Stimulated activated memory B cell treated with anti-CD40 and anti-IgM and Interleukin-4, amounts not matched to agents 10 μg/mL and 1 μg/mL and 100 μg/mL, for 72 hours (primary cell): ENCODE data around the gene TMPRSS7.

ENCODE experiments used
- ATAC-seq: fragments of 150-1000 bp; cut with Tn5 transposase; 2 replicates; pipeline ENCODE4 v1.10.0; 2021
- H3K27ac Mint-ChIP-seq: one replicate; pipeline ENCODE4 v1.8.0; 2022; ENCODE audit warnings: mild to moderate bottlenecking, mixed read lengths
- H3K27me3 Mint-ChIP-seq: one replicate; pipeline ENCODE4 v1.8.0; 2022; ENCODE audit warnings: mixed read lengths
- H3K36me3 Mint-ChIP-seq: one replicate; pipeline ENCODE4 v1.8.0; 2022; ENCODE audit warnings: mixed read lengths
- H3K4me1 Mint-ChIP-seq: one replicate; pipeline ENCODE4 v1.8.0; 2022; ENCODE audit warnings: mixed read lengths
- H3K4me3 Mint-ChIP-seq: one replicate; pipeline ENCODE4 v1.8.0; 2022; ENCODE audit warnings: mild to moderate bottlenecking, moderate library complexity, mixed read lengths
- H3K9me3 Mint-ChIP-seq: one replicate; pipeline ENCODE4 v1.8.0; 2022; ENCODE audit warnings: mixed read lengths

The TMPRSS7 gene

DNA sequence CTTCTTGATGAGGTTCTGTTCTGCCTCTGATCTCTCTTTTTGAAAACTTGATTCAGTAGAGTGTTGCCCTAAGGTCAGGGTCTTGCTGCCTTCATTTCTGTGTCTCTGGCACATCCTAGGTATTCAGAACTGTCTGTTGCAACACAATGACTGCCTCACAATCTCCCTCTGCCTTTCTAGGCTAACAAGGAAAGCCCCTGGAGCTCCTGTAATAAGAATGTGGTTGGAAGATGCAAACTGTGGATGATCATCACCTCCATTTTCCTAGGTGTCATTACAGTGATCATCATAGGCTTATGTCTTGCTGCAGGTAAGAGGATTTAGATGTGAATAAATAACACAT, 58.6 kb downstream of the TMPRSS7 start:
- peaks cover 22% of the 10 kb centered on the region for H3K4me1 Mint-ChIP-seq
- H3K9me3 Mint-ChIP-seq: no peaks in the 10 kb centered on the region
- ATAC-seq: no peak
- peak overlapping the region; percentile 26 for H3K27ac Mint-ChIP-seq
- H3K27me3 Mint-ChIP-seq: peaks cover 14% of the 10 kb centered on the region
- H3K4me3 Mint-ChIP-seq: no peak overlapping the region
- H3K36me3 Mint-ChIP-seq: no peaks in the 10 kb centered on the region

DNA sequence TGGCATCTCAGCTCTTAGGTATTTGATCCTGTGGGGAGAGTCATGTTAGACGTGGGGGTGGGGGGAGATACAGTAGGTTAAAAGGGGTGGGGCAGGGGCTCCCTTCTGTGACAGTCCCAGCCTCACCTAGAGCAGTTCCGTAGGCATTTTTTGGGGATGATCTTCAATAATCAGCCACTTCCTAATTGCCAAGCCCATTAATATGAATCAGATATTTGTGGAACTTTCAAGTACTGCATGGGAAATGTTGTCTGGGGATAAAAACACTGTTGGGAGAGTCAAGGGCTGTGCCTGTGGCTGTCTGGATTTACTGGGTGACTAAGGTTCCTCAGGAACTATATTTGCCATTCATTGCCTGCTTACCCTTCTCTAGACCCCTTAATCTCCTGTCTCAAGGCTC, 61.2 kb downstream of the TMPRSS7 start:
- no peak overlapping the region for H3K27ac Mint-ChIP-seq
- H3K4me1 Mint-ChIP-seq: peaks cover 22% of the 10 kb centered on the region
- H3K36me3 Mint-ChIP-seq: peaks cover 5% of the 10 kb centered on the region
- H3K9me3 Mint-ChIP-seq: peaks cover 4% of the 10 kb centered on the region
- ATAC-seq: no peak
- H3K4me3 Mint-ChIP-seq: no peak overlapping the region
- peaks cover 7% of the 10 kb centered on the region for H3K27me3 Mint-ChIP-seq

DNA sequence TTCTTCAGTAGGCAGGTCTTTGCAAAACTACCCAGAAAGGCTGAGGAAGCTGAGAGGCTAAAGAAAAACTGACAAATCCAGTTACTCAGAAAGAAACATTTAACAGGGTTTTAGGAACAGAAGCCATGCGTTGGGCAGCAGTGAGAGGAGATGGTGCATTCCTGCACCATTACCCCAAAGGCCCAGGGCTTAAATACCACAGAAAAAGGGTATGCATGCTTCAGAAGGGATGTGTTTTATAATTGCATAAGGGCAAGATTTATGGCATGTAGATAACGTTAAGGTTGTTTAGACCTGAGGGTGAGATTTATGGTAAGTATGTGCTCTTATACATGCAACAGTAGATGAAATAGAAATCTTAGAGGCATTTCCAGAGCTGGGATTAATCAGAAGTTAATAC, 61.6 kb downstream of the TMPRSS7 start:
- H3K27ac Mint-ChIP-seq: no peak overlapping the region
- H3K4me1 Mint-ChIP-seq: peaks cover 18% of the 10 kb centered on the region
- peaks cover 4% of the 10 kb centered on the region for H3K9me3 Mint-ChIP-seq
- no peak for ATAC-seq
- H3K27me3 Mint-ChIP-seq: peaks cover 3% of the 10 kb centered on the region
- peaks cover 5% of the 10 kb centered on the region for H3K36me3 Mint-ChIP-seq
- no peak overlapping the region for H3K4me3 Mint-ChIP-seq

GRCh38 chr3:112097378-112097777, 62.8 kb downstream of the TMPRSS7 start:
- peak; percentile 39 for ATAC-seq
- Mint-ChIP-seq H3K27ac (no peak overlapping the region), H3K9me3 (peaks cover 4% of the 10 kb centered on the region), H3K36me3 (peaks cover 5% of the 10 kb centered on the region), H3K4me1 (peaks cover 11% of the 10 kb centered on the region), H3K4me3 (no peak overlapping the region), H3K27me3 (no peaks in the 10 kb centered on the region)

- Mint-ChIP-seq H3K9me3 (peaks cover 4% of the 10 kb centered on the region), H3K4me3 (no peak overlapping the region), H3K4me1 (no peaks in the 10 kb centered on the region), H3K27ac (no peak overlapping the region), H3K36me3 (peaks cover 5% of the 10 kb centered on the region), H3K27me3 (no peaks in the 10 kb centered on the region)
- ATAC-seq: no peak
These were observed 67.4 kb downstream of the TMPRSS7 start for GRCh38 chr3:112101916-112102315.

DNA sequence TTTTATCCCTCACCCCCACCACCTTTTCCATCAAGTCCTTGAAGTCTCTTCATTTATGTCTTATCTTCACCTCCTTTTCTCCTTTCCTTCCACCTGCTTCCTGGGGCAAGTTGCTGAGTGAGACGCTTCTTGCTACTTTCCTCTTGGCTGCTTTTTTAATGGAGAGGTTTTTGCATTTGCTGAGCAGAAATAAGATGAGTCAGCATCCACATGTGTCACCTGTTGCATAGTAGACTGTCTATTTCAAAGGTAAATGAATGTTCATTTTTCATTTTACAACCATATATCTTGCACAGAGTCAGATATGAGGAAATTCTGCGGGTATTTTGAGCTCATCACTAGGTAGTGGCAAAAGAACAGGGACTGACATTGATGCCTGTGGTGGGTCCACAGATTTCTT, 70.2 kb downstream of the TMPRSS7 start:
- Mint-ChIP-seq H3K4me3 (no peak overlapping the region), H3K36me3 (no peaks in the 10 kb centered on the region), H3K27me3 (no peaks in the 10 kb centered on the region), H3K27ac (no peak overlapping the region), H3K4me1 (no peaks in the 10 kb centered on the region), H3K9me3 (no peaks in the 10 kb centered on the region)
- no peak for ATAC-seq

DNA sequence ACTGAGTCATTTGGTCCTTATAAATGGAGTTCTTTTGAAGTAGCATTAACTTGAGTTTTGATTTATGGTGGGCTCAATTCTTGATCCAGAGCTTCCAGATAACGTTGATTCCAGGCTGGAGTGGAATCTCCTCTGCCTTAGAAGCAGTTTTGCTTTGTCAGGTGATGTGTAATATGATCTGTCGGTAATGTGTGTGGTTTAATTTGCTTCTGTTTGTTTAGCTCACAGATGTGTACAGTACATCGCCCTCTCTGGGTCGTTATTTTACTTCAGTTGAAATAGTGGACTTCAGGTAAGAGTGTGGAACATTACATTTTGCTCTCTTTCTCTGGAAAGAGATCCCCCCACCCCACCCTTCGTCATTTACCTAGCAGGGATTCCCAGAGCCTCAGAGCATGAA, 74.8 kb downstream of the TMPRSS7 start:
- Mint-ChIP-seq H3K27ac (no peak overlapping the region), H3K36me3 (no peaks in the 10 kb centered on the region), H3K9me3 (no peaks in the 10 kb centered on the region), H3K4me3 (no peak overlapping the region), H3K27me3 (no peaks in the 10 kb centered on the region), H3K4me1 (peaks cover 27% of the 10 kb centered on the region)
- ATAC-seq: no peak

- Mint-ChIP-seq H3K4me3 (no peak overlapping the region), H3K36me3 (no peaks in the 10 kb centered on the region), H3K27me3 (no peaks in the 10 kb centered on the region), H3K4me1 (peaks cover 50% of the 10 kb centered on the region), H3K27ac (peak overlapping the region; percentile 96), H3K9me3 (no peaks in the 10 kb centered on the region)
- ATAC-seq: peak; percentile 81
These were observed 77.4 kb downstream of the TMPRSS7 start for GRCh38 chr3:112111785-112112402.

DNA sequence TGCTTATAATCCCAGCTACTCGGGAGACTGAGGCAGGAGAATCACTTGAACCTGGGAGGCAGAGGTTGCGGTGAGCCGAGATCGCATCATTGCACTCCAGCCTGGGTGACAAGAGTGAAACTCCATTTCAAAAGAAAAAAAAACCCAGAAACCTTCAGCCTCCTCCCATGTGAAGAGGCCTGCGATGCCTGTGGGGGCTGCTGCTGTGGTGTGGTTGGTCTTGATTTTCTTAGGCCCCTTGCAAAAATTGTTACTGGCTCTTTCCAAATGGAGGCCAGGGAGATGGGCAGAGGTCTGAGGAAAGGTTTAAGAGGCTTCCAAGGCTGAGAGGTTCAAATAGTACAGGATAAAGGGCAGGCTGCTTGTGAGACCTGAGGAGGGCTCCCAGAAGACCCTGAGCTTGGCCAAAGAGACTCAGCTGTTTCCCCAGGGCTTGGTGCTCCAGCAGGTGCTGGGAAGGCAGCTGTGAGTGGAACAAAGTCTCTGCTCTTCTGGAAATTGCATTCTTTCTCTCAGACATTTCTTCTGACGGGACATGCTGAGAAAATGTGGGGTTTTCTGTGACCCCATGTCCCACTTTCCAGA, 80.1 kb downstream of the TMPRSS7 start:
- Mint-ChIP-seq H3K27me3 (no peaks in the 10 kb centered on the region), H3K36me3 (no peaks in the 10 kb centered on the region), H3K27ac (peak overlapping the region; percentile 96), H3K4me3 (peak overlapping the region; percentile 44), H3K4me1 (peaks cover 77% of the 10 kb centered on the region), H3K9me3 (no peaks in the 10 kb centered on the region)
- peak; percentile 61 for ATAC-seq

- H3K4me3 Mint-ChIP-seq: peak overlapping the region; percentile 29
- no peaks in the 10 kb centered on the region for H3K36me3 Mint-ChIP-seq
- no peaks in the 10 kb centered on the region for H3K9me3 Mint-ChIP-seq
- H3K4me1 Mint-ChIP-seq: peaks cover 83% of the 10 kb centered on the region
- H3K27me3 Mint-ChIP-seq: no peaks in the 10 kb centered on the region
- ATAC-seq: peak; percentile 49
- peak overlapping the region; percentile 96 for H3K27ac Mint-ChIP-seq
These were observed 80.7 kb downstream of the TMPRSS7 start for GRCh38 chr3:112115161-112115739.

DNA sequence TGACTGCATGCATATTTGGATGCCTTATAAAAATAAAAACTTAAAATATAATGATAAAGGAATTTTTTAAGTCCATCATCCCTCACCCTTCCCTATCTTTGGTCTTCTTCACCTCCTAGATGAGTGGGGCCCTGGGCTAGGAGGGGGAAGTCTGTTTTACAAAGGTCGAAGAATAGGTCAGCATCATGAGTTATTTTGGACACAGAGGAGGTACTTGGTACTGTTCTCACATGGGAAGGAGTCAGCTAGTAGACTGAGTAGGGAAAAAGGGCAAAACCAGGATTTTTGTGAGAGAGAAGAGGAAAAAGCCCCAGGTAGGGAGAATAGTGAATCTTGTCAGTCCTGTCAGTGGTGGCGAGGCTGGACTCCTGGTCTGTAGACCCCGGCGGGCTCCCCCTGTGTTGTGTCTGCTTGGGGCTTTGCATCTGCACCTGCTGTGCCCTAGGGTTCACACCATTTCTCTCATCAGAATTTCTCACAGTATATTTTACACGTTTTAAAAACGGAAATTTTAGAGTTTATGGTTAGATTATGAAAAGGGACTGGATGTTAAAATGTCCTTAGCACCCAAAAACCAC, 81.4 kb downstream of the TMPRSS7 start:
- Mint-ChIP-seq H3K27me3 (no peaks in the 10 kb centered on the region), H3K4me1 (peaks cover 90% of the 10 kb centered on the region), H3K9me3 (no peaks in the 10 kb centered on the region), H3K36me3 (no peaks in the 10 kb centered on the region), H3K4me3 (no peak overlapping the region), H3K27ac (peak overlapping the region; percentile 96)
- ATAC-seq: no peak

GRCh38 chr3:112116748-112117186, 82.2 kb downstream of the TMPRSS7 start:
- H3K27ac Mint-ChIP-seq: peak overlapping the region; percentile 96
- peak overlapping the region; percentile 61 for H3K4me3 Mint-ChIP-seq
- H3K4me1 Mint-ChIP-seq: peaks cover 96% of the 10 kb centered on the region

DNA sequence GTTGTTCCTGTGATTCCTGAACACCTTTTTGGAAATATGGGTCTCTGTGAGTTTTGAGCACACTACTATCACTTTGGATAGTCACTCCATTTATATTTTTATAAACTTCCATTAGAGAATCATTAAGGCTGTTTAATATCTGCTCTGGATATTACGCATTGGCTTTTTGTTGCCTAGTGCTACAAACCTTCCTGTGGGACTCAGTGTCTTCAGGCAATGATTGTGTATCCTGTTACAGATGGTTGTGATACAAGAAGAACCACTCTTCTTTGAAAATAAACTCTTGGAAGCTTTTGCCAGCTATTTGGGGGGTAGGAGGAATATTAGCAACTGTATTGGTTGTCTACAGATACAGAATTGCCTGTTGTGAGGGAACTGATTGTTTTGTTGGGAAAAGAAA, 82.9 kb downstream of the TMPRSS7 start:
- Mint-ChIP-seq H3K4me3 (no peak overlapping the region), H3K9me3 (no peaks in the 10 kb centered on the region), H3K27ac (peak overlapping the region; percentile 96), H3K4me1 (peaks cover 93% of the 10 kb centered on the region), H3K27me3 (no peaks in the 10 kb centered on the region), H3K36me3 (no peaks in the 10 kb centered on the region)
- ATAC-seq: no peak

More at GRCh38 chr3:112116748-112117186, 82.2 kb downstream of the TMPRSS7 start:
- ATAC-seq: no peak
- Mint-ChIP-seq H3K27me3 (no peaks in the 10 kb centered on the region), H3K36me3 (no peaks in the 10 kb centered on the region), H3K9me3 (no peaks in the 10 kb centered on the region)

GRCh38 chr3:112117841-112118571, 83.5 kb downstream of the TMPRSS7 start:
- Mint-ChIP-seq H3K4me3 (no peak overlapping the region), H3K27me3 (no peaks in the 10 kb centered on the region), H3K27ac (peak overlapping the region; percentile 96), H3K36me3 (peaks cover 5% of the 10 kb centered on the region), H3K4me1 (peaks cover 87% of the 10 kb centered on the region), H3K9me3 (no peaks in the 10 kb centered on the region)
- peak; percentile 80 for ATAC-seq
